H1 (cell line): Measurements from ENCODE around the gene IER5. TPM values are rescaled to one million over a fixed set of nuclear protein-coding genes. Genes with fewer than 3 reads are reported as not detected.

Source experiments
- EZH2 ChIP-seq: fragments of 200-600 bp; sonication (generic); IDR thresholded peaks from 2 replicates; pipeline ENCODE4 v1.7.1; 2012; ENCODE audit warnings: low read depth, mild to moderate bottlenecking, moderate library complexity, low read length, inconsistent platforms; ENCODE audit not compliant: severe bottlenecking
- HDAC6 ChIP-seq: IDR thresholded peaks from one replicate; pipeline ENCODE4 v1.7.1; 2012; ENCODE audit warnings: low read depth, mild to moderate bottlenecking, inconsistent platforms, low read length, moderate library complexity
- MAFK ChIP-seq: IDR thresholded peaks from 2 replicates; pipeline ENCODE4 v1.6.1; 2012; ENCODE audit warnings: low read depth, mild to moderate bottlenecking, improper control_type of control experiment, low read length
- PHF8 ChIP-seq: fragments of 200-600 bp; sonication (generic); conservative IDR thresholded peaks from 2 replicates; pipeline ENCODE4 v1.7.1; 2012; ENCODE audit warnings: low read depth, mild to moderate bottlenecking, inconsistent platforms, low read length, moderate library complexity
- TAF1 ChIP-seq: IDR thresholded peaks from 2 replicates; pipeline ENCODE4 v1.6.1; 2011; ENCODE audit warnings: mild to moderate bottlenecking, low read depth, low read length
- USF2 ChIP-seq: IDR thresholded peaks from 2 replicates; pipeline ENCODE4 v1.6.1; 2011; ENCODE audit warnings: low read length, improper control_type of control experiment
- YY1 ChIP-seq: IDR thresholded peaks from 2 replicates; pipeline ENCODE4 v1.6.1; 2011; ENCODE audit warnings: low read depth, mild to moderate bottlenecking, low read length
- polyA plus RNA-seq, 7 experiments: library from polyadenylated mRNA; depleted of rRNA in 3 of 7; stranded (reverse) in 5 of 7; unstranded in 2 of 7; fragments of >200 nt in 5 of 7; fragments of 200-250 nt in 2 of 7; gene quantifications; 1 replicate in 5 of 7; 2 replicates in 1 of 7; 4 replicates in 1 of 7; pipeline versions ENCODE4 v1.2.1 to v1.2.3, GENCODE V29; 2011 to 2013; ENCODE audit warnings: missing spikeins in 2 of 7, mixed read lengths in 2 of 7
- total RNA-seq: library from RNA; stranded (reverse); fragmentation: NEBNext Ultra II Directional; extraction: Animal tissue kit (Norgen Biotek cat#: 25700); gene quantifications from 2 replicates; pipeline ENCODE4 v1.2.1, GENCODE V29; 2021
- TF ChIP-seq, protein P1 (sequence below): fragments of 300-600 bp; sonication (generic); IDR thresholded peaks from 2 replicates; pipeline ENCODE4 v1.7.1; 2012; ENCODE audit warnings: low read length, moderate library complexity, mild to moderate bottlenecking, inconsistent platforms; ENCODE audit not compliant: insufficient replicate concordance
- TF ChIP-seq, protein P2 (sequence below): IDR thresholded peaks from 2 replicates; pipeline ENCODE4 v1.6.1; 2012; ENCODE audit warnings: inconsistent platforms

IER5 gene
- total and polyA plus RNA-seq, 2 of the 8 experiments (the other 6 are each of a cell fraction or from before 2014, with no cell fraction given), result 3.5 to 7.7 TPM

- TF ChIP-seq, protein P1, sequence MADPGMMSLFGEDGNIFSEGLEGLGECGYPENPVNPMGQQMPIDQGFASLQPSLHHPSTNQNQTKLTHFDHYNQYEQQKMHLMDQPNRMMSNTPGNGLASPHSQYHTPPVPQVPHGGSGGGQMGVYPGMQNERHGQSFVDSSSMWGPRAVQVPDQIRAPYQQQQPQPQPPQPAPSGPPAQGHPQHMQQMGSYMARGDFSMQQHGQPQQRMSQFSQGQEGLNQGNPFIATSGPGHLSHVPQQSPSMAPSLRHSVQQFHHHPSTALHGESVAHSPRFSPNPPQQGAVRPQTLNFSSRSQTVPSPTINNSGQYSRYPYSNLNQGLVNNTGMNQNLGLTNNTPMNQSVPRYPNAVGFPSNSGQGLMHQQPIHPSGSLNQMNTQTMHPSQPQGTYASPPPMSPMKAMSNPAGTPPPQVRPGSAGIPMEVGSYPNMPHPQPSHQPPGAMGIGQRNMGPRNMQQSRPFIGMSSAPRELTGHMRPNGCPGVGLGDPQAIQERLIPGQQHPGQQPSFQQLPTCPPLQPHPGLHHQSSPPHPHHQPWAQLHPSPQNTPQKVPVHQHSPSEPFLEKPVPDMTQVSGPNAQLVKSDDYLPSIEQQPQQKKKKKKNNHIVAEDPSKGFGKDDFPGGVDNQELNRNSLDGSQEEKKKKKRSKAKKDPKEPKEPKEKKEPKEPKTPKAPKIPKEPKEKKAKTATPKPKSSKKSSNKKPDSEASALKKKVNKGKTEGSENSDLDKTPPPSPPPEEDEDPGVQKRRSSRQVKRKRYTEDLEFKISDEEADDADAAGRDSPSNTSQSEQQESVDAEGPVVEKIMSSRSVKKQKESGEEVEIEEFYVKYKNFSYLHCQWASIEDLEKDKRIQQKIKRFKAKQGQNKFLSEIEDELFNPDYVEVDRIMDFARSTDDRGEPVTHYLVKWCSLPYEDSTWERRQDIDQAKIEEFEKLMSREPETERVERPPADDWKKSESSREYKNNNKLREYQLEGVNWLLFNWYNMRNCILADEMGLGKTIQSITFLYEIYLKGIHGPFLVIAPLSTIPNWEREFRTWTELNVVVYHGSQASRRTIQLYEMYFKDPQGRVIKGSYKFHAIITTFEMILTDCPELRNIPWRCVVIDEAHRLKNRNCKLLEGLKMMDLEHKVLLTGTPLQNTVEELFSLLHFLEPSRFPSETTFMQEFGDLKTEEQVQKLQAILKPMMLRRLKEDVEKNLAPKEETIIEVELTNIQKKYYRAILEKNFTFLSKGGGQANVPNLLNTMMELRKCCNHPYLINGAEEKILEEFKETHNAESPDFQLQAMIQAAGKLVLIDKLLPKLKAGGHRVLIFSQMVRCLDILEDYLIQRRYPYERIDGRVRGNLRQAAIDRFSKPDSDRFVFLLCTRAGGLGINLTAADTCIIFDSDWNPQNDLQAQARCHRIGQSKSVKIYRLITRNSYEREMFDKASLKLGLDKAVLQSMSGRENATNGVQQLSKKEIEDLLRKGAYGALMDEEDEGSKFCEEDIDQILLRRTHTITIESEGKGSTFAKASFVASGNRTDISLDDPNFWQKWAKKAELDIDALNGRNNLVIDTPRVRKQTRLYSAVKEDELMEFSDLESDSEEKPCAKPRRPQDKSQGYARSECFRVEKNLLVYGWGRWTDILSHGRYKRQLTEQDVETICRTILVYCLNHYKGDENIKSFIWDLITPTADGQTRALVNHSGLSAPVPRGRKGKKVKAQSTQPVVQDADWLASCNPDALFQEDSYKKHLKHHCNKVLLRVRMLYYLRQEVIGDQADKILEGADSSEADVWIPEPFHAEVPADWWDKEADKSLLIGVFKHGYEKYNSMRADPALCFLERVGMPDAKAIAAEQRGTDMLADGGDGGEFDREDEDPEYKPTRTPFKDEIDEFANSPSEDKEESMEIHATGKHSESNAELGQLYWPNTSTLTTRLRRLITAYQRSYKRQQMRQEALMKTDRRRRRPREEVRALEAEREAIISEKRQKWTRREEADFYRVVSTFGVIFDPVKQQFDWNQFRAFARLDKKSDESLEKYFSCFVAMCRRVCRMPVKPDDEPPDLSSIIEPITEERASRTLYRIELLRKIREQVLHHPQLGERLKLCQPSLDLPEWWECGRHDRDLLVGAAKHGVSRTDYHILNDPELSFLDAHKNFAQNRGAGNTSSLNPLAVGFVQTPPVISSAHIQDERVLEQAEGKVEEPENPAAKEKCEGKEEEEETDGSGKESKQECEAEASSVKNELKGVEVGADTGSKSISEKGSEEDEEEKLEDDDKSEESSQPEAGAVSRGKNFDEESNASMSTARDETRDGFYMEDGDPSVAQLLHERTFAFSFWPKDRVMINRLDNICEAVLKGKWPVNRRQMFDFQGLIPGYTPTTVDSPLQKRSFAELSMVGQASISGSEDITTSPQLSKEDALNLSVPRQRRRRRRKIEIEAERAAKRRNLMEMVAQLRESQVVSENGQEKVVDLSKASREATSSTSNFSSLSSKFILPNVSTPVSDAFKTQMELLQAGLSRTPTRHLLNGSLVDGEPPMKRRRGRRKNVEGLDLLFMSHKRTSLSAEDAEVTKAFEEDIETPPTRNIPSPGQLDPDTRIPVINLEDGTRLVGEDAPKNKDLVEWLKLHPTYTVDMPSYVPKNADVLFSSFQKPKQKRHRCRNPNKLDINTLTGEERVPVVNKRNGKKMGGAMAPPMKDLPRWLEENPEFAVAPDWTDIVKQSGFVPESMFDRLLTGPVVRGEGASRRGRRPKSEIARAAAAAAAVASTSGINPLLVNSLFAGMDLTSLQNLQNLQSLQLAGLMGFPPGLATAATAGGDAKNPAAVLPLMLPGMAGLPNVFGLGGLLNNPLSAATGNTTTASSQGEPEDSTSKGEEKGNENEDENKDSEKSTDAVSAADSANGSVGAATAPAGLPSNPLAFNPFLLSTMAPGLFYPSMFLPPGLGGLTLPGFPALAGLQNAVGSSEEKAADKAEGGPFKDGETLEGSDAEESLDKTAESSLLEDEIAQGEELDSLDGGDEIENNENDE, result no peak
- TF ChIP-seq TAF1, result no peak
- TF ChIP-seq EZH2, result no peak
- TF ChIP-seq USF2, result no peak
- TF ChIP-seq, protein P2, sequence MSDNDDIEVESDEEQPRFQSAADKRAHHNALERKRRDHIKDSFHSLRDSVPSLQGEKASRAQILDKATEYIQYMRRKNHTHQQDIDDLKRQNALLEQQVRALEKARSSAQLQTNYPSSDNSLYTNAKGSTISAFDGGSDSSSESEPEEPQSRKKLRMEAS, result no peak
- no peak for TF ChIP-seq MAFK
- TF ChIP-seq YY1, result no peak
- TF ChIP-seq PHF8, result no peak
- TF ChIP-seq HDAC6, result no peak
Measured at GRCh38 chr1:181056560-181056959, 31.9 kb upstream of the IER5 start (continued).
